Measurements from ENCODE around the gene AMPD3. TPM values are rescaled to one million over a fixed set of nuclear protein-coding genes. Genes with fewer than 3 reads are reported as not detected.

Gene AMPD3
- total and polyA plus RNA-seq, 2 donors (not counting 3 experiments of a cell fraction or from before 2014, with no cell fraction given), result 1.4 to 2.5 TPM

DNA sequence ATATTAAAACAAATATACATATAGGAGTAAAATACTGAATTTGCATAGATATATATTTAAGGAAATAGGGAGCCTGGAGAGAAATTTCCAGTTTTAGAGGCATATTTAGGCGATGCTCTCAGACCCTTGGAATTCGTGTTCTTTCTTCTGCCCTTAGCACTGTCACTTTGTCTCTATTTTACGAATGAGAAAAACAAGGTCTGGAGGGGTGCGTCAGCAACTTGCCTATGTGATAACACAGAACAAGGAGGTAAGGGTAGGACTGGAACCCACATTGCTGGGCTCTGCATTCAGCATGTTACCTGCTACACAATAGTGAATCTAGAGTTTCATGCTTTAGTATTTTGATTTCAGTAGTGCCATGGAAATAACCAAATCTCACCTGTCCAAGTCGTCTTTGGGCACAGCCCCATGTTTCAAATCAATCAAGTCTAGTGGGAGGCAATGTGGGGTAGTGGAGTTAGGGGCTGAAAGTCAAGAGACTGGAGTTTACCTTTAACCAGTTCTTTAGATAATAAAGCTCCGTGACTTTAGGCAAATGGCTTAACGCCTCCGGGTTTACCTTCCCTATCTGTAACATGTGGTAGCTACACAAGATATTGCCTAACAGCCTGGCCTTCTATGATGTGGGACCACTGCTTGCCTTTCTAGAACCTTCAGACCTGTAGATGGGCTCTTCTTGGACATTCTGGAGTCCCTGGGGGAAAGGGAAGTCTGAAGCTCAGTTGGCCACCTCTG lies 44.8 kb upstream of the AMPD3 start:
- Histone ChIP-seq H3K36me3 (ENCODE audit: control insufficient read depth in 2 of 2, extremely low read depth in 1 of 2, insufficient read depth in 2 of 2, low read length in 2 of 2) (no peaks in the 10 kb centered on the region), H2AFZ (ENCODE audit: low read depth, low read length) (no peak overlapping the region), H3K27ac (ENCODE audit: insufficient read depth, low read depth, low read length) (no peak overlapping the region), H3K4me3 (replicated peaks in 1 of 3; ENCODE audit: insufficient read depth in 1 of 3, low read depth in 1 of 3, low read length in 3 of 3) (no peak overlapping the region), H3K27me3 (ENCODE audit: control insufficient read depth in 2 of 2, insufficient read depth in 2 of 2, low read length in 2 of 2) (no peaks in the 10 kb centered on the region), H3K4me2 (ENCODE audit: insufficient read depth, low read length) (no peak overlapping the region), H3K9me1 (replicated peaks; ENCODE audit: control insufficient read depth, extremely low read depth, insufficient read depth, low read length) (no peaks in the 10 kb centered on the region), H3K4me1 (ENCODE audit: control insufficient read depth, extremely low read depth, insufficient read depth, low read length) (peaks cover 30% of the 10 kb centered on the region), H4K20me1 (replicated peaks; ENCODE audit: control insufficient read depth, extremely low read depth, insufficient read depth, low read length) (no peaks in the 10 kb centered on the region), H3K79me2 (ENCODE audit: control insufficient read depth, insufficient read depth, low read length) (no peaks in the 10 kb centered on the region), H3K9me3 (replicated peaks; ENCODE audit: control insufficient read depth, insufficient read depth, low read length) (no peaks in the 10 kb centered on the region), H3K9ac (replicated peaks; ENCODE audit: extremely low read depth, insufficient read depth, low read length) (no peak overlapping the region)
- ChIA-PET CTCF (interaction anchor here (1.1 kb wide), 1 partner anchor 44 kb away, joined by 3 read pairs; no protein-coding TSS in a partner anchor), POLR2A (no interaction called here)
- DNase-seq (ENCODE audit: low read depth, low spot score), result no peak
- intact Hi-C loops (cut with micrococcal nuclease), result no loop called here
- FAIRE-seq, result no peak
- dilution Hi-C loops (cut with MboI; ENCODE audit: extremely low pct_ligation_motif_present, low sequenced_read_pairs), result no loop called here
- BruUV-seq (replicated peaks), result no TSS peak
- TF ChIP-seq POLR2AphosphoS5 (IDR thresholded peaks at IDR 0.05; ENCODE audit: insufficient read depth, low read depth, low read length) (no peak), FOS (IDR thresholded peaks at IDR 0.05; ENCODE audit: borderline replicate concordance, insufficient read depth, low read length) (no peak), JUN (IDR thresholded peaks at IDR 0.05; ENCODE audit: borderline replicate concordance, insufficient read depth, insufficient read length, low read depth) (no peak)
- TF ChIP-seq, protein P1, sequence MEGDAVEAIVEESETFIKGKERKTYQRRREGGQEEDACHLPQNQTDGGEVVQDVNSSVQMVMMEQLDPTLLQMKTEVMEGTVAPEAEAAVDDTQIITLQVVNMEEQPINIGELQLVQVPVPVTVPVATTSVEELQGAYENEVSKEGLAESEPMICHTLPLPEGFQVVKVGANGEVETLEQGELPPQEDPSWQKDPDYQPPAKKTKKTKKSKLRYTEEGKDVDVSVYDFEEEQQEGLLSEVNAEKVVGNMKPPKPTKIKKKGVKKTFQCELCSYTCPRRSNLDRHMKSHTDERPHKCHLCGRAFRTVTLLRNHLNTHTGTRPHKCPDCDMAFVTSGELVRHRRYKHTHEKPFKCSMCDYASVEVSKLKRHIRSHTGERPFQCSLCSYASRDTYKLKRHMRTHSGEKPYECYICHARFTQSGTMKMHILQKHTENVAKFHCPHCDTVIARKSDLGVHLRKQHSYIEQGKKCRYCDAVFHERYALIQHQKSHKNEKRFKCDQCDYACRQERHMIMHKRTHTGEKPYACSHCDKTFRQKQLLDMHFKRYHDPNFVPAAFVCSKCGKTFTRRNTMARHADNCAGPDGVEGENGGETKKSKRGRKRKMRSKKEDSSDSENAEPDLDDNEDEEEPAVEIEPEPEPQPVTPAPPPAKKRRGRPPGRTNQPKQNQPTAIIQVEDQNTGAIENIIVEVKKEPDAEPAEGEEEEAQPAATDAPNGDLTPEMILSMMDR (IDR thresholded peaks at IDR 0.05; ENCODE audit: extremely low read depth in 1 of 2, insufficient read depth in 1 of 2, low read depth in 1 of 2, low read length in 2 of 2), result no peak

DNA sequence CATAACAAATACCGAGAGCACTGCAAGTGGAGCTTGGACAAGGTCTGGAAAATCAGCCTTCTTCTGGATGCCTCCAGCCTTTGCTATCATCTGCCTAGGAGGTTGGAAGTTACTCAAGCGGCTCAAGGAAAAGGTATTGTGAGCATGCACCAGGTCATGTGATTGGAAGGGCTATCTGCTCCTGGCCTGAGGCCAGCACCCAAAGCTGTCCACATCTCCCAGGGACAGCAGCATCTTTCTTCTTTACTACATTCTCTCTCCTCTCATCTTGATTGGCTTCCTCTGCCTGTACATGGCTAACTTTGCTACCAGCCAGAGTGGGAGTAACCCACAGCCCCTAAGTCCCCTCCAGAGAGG lies 44.2 kb upstream of the AMPD3 start:
- Histone ChIP-seq H3K4me2 (ENCODE audit: insufficient read depth, low read length) (no peak overlapping the region), H3K4me3 (replicated peaks in 1 of 3; ENCODE audit: insufficient read depth in 1 of 3, low read depth in 1 of 3, low read length in 3 of 3) (no peak overlapping the region), H3K79me2 (ENCODE audit: control insufficient read depth, insufficient read depth, low read length) (no peaks in the 10 kb centered on the region), H3K9me1 (replicated peaks; ENCODE audit: control insufficient read depth, extremely low read depth, insufficient read depth, low read length) (no peaks in the 10 kb centered on the region), H3K9ac (replicated peaks; ENCODE audit: extremely low read depth, insufficient read depth, low read length) (no peak overlapping the region), H4K20me1 (replicated peaks; ENCODE audit: control insufficient read depth, extremely low read depth, insufficient read depth, low read length) (no peaks in the 10 kb centered on the region), H3K27me3 (ENCODE audit: control insufficient read depth in 2 of 2, insufficient read depth in 2 of 2, low read length in 2 of 2) (no peaks in the 10 kb centered on the region), H3K27ac (ENCODE audit: insufficient read depth, low read depth, low read length) (no peak overlapping the region), H3K36me3 (ENCODE audit: control insufficient read depth in 2 of 2, extremely low read depth in 1 of 2, insufficient read depth in 2 of 2, low read length in 2 of 2) (no peaks in the 10 kb centered on the region), H3K4me1 (ENCODE audit: control insufficient read depth, extremely low read depth, insufficient read depth, low read length) (peaks cover 30% of the 10 kb centered on the region), H3K9me3 (replicated peaks; ENCODE audit: control insufficient read depth, insufficient read depth, low read length) (no peaks in the 10 kb centered on the region), H2AFZ (ENCODE audit: low read depth, low read length) (no peak overlapping the region)
- intact Hi-C loops (cut with micrococcal nuclease), result no loop called here
- POLR2A ChIA-PET, result no interaction called here
- CTCF ChIA-PET, result interaction anchor here (1.1 kb wide), 1 partner anchor 44 kb away, joined by 3 read pairs; no protein-coding TSS in a partner anchor
- FAIRE-seq (no peak), DNase-seq (ENCODE audit: low read depth, low spot score) (no peak)
- BruUV-seq (replicated peaks), result no TSS peak
- dilution Hi-C loops (cut with MboI; ENCODE audit: extremely low pct_ligation_motif_present, low sequenced_read_pairs), result no loop called here
- TF ChIP-seq EZH2 (IDR thresholded peaks at IDR 0.05; ENCODE audit: borderline replicate concordance, low read depth, low read length, severe bottlenecking), result no peak
- no peak for TF ChIP-seq POLR2A (IDR thresholded peaks at IDR 0.05; ENCODE audit: low read depth, low read length)
- TF ChIP-seq FOS (IDR thresholded peaks at IDR 0.05; ENCODE audit: borderline replicate concordance, insufficient read depth, low read length), result no peak
- TF ChIP-seq JUN (IDR thresholded peaks at IDR 0.05; ENCODE audit: borderline replicate concordance, insufficient read depth, insufficient read length, low read depth), result no peak
- no peak for TF ChIP-seq POLR2AphosphoS5 (IDR thresholded peaks at IDR 0.05; ENCODE audit: insufficient read depth, low read depth, low read length)
- TF ChIP-seq, protein P2, sequence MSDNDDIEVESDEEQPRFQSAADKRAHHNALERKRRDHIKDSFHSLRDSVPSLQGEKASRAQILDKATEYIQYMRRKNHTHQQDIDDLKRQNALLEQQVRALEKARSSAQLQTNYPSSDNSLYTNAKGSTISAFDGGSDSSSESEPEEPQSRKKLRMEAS (IDR thresholded peaks at IDR 0.05; ENCODE audit: insufficient read depth, insufficient read length), result no peak
- TF ChIP-seq, protein P1 (IDR thresholded peaks at IDR 0.05; ENCODE audit: extremely low read depth in 1 of 2, insufficient read depth in 1 of 2, low read depth in 1 of 2, low read length in 2 of 2), result no peak
- no peak for TF ChIP-seq GATA2 (IDR thresholded peaks at IDR 0.05; ENCODE audit: insufficient read depth, insufficient read length, low read depth, low read length)
- no peak for TF ChIP-seq MYC (IDR thresholded peaks at IDR 0.05; ENCODE audit: low read depth, low read length)

Data from endothelial cell of umbilical vein (primary cell).